HG02938 (cell line): ENCODE results near the gene SCFD2.

Source experiments
- ATAC-seq: cut with Tn5 transposase; IDR thresholded peaks from one replicate; pipeline ENCODE4 v1.9.1; 2021; ENCODE audit warnings: mild to moderate bottlenecking, moderate library complexity; ENCODE audit not compliant: unreplicated experiment

Gene SCFD2

GRCh38 chr4:52904421-52904820, 461.4 kb downstream of the SCFD2 start:
- no peak for ATAC-seq

- peak; percentile 58 for ATAC-seq
Measured at GRCh38 chr4:52903273-52903672, 462.6 kb downstream of the SCFD2 start.

GRCh38 chr4:52894443-52894842, 471.4 kb downstream of the SCFD2 start:
- no peak for ATAC-seq

- no peak for ATAC-seq
Measured at GRCh38 chr4:52892880-52893279, 473.0 kb downstream of the SCFD2 start.

GRCh38 chr4:52891743-52892142, 474.1 kb downstream of the SCFD2 start:
- ATAC-seq: no peak

GRCh38 chr4:52890521-52890791, 475.4 kb downstream of the SCFD2 start:
- no peak for ATAC-seq

- no peak for ATAC-seq
Measured at GRCh38 chr4:52889778-52890520, 475.9 kb downstream of the SCFD2 start.

- no peak for ATAC-seq
Measured at GRCh38 chr4:52889354-52889753, 476.5 kb downstream of the SCFD2 start.

GRCh38 chr4:52884994-52885393, 480.9 kb downstream of the SCFD2 start:
- ATAC-seq: no peak

GRCh38 chr4:52883707-52884669, 481.9 kb downstream of the SCFD2 start:
- no peak for ATAC-seq

- ATAC-seq: no peak
Measured at GRCh38 chr4:52883183-52883621, 482.7 kb downstream of the SCFD2 start.

- ATAC-seq: no peak
Measured at GRCh38 chr4:52880994-52881393, 484.9 kb downstream of the SCFD2 start.

- ATAC-seq: no peak
Measured at GRCh38 chr4:52879471-52879870, 486.4 kb downstream of the SCFD2 start.

GRCh38 chr4:52877694-52878093, 488.2 kb downstream of the SCFD2 start:
- no peak for ATAC-seq

GRCh38 chr4:52877036-52877435, 488.8 kb downstream of the SCFD2 start:
- no peak for ATAC-seq

GRCh38 chr4:52876069-52876468, 489.8 kb downstream of the SCFD2 start:
- ATAC-seq: no peak

- ATAC-seq: no peak
Measured at GRCh38 chr4:52874948-52875347, 490.9 kb downstream of the SCFD2 start.

GRCh38 chr4:52873861-52874343, 492.0 kb downstream of the SCFD2 start:
- ATAC-seq: no peak

- no peak for ATAC-seq
Measured at GRCh38 chr4:52873191-52873590, 492.7 kb downstream of the SCFD2 start.

- no peak for ATAC-seq
Measured at GRCh38 chr4:52870225-52870624, 495.6 kb downstream of the SCFD2 start.

GRCh38 chr4:52869656-52870055, 496.2 kb downstream of the SCFD2 start:
- no peak for ATAC-seq

- ATAC-seq: no peak
Measured at GRCh38 chr4:52869196-52869595, 496.7 kb downstream of the SCFD2 start.
